HepG2 (cell line): ENCODE measurements around the gene DNAJB2. TPM values are rescaled to one million over a fixed set of nuclear protein-coding genes. Genes with fewer than 3 reads are reported as not detected.

Experiments
- ARID2 ChIP-seq: sonication (generic); formaldehyde crosslinking; IDR thresholded peaks from 2 replicates; pipeline ENCODE4 v1.8.1; 2022; ENCODE audit warnings: mild to moderate bottlenecking, missing genetic modification reagents, borderline replicate concordance
- DNMT3B ChIP-seq: conservative IDR thresholded peaks from 2 replicates; pipeline ENCODE4 v1.6.1; 2016; ENCODE audit warnings: missing biosample characterization, control low read depth
- ERF ChIP-seq: IDR thresholded peaks from 2 replicates; pipeline ENCODE4 v1.6.1; 2018; ENCODE audit warnings: missing biosample characterization, missing genetic modification reagents
- MAF1 ChIP-seq: sonication (generic); formaldehyde crosslinking; IDR thresholded peaks from 2 replicates; pipeline ENCODE4 v1.5.0; 2020; ENCODE audit warnings: missing genetic modification reagents, borderline replicate concordance
- TAF15 ChIP-seq: fragments of 200-400 bp; formaldehyde crosslinking; IDR thresholded peaks from one replicate; pipeline ENCODE4 v1.6.1; 2018; ENCODE audit warnings: mild to moderate bottlenecking, low read depth, low read length; ENCODE audit not compliant: poor library complexity, severe bottlenecking
- TGIF2 ChIP-seq: IDR thresholded peaks from 2 replicates; pipeline ENCODE4 v1.6.1; 2016; ENCODE audit warnings: control low read depth, missing compliant biosample characterization
- YEATS4 ChIP-seq: sonication (generic); formaldehyde crosslinking; IDR thresholded peaks from 2 replicates; pipeline ENCODE4 v1.4.0; 2020; ENCODE audit warnings: missing genetic modification reagents, borderline replicate concordance
- ZC3H4 ChIP-seq: sonication (generic); formaldehyde crosslinking; IDR thresholded peaks from 2 replicates; pipeline ENCODE4 v1.4.0; 2020; ENCODE audit warnings: missing genetic modification reagents, borderline replicate concordance
- ZFP36L1 ChIP-seq: sonication (generic); formaldehyde crosslinking; IDR thresholded peaks from 2 replicates; pipeline ENCODE4 v1.8.0; 2022; ENCODE audit warnings: mild to moderate bottlenecking, missing genetic modification reagents, moderate library complexity
- ZNF550 ChIP-seq: sonication (generic); formaldehyde crosslinking; IDR thresholded peaks from 2 replicates; pipeline ENCODE4 v1.4.0; 2020; ENCODE audit warnings: mild to moderate bottlenecking, missing genetic modification reagents, borderline replicate concordance
- ZNF563 ChIP-seq: sonication (generic); formaldehyde crosslinking; IDR thresholded peaks from 2 replicates; pipeline ENCODE4 v1.8.0; 2022; ENCODE audit warnings: mild to moderate bottlenecking, moderate library complexity, missing genetic modification reagents
- polyA plus RNA-seq, 8 experiments: library from polyadenylated mRNA; depleted of rRNA in 3 of 8; stranded (reverse) in 7 of 8; unstranded in 1 of 8; fragments of >200 nt; fragmentation: Illumina TruSeq in 4 of 8; extraction: Trizol in 4 of 8; gene quantifications; 2 replicates each; pipeline versions ENCODE4 v1.2.1 to v1.2.3, GENCODE V29; 2011 to 2016; ENCODE audit warnings: low read depth in 4 of 8, missing spikeins in 1 of 8, mixed read lengths in 1 of 8; ENCODE audit not compliant: insufficient read depth in 1 of 8
- total RNA-seq, 5 experiments: library from RNA; depleted of rRNA; stranded (reverse); fragments of >200 nt; fragmentation: Illumina TruSeq; extraction: Trizol; gene quantifications; 2 replicates each; pipeline ENCODE4 v1.2.3, GENCODE V29; 2016; ENCODE audit warnings: low read depth in 1 of 5
- TF ChIP-seq, protein P1 (sequence below): sonication (generic); formaldehyde crosslinking; IDR thresholded peaks from 2 replicates; pipeline ENCODE4 v1.4.0; 2020; ENCODE audit warnings: missing genetic modification reagents
- TF ChIP-seq, protein P2 (sequence below): sonication (generic); formaldehyde crosslinking; conservative IDR thresholded peaks from 2 replicates; pipeline ENCODE4 v1.5.0; 2020; ENCODE audit warnings: missing genetic modification reagents
- TF ChIP-seq, protein P3 (sequence below): sonication (generic); formaldehyde crosslinking; IDR thresholded peaks from 2 replicates; pipeline ENCODE4 v1.4.0; 2020; ENCODE audit warnings: mild to moderate bottlenecking, low read depth, missing genetic modification reagents
- TF ChIP-seq, protein P4 (sequence below): sonication (generic); formaldehyde crosslinking; IDR thresholded peaks from 2 replicates; pipeline ENCODE4 v1.5.0; 2020; ENCODE audit warnings: missing genetic modification reagents

The DNAJB2 gene
- total and polyA plus RNA-seq, 2 of the 13 experiments (the other 11 are each of a cell fraction or from before 2014, with no cell fraction given), result 21.3 to 31.1 TPM

DNA sequence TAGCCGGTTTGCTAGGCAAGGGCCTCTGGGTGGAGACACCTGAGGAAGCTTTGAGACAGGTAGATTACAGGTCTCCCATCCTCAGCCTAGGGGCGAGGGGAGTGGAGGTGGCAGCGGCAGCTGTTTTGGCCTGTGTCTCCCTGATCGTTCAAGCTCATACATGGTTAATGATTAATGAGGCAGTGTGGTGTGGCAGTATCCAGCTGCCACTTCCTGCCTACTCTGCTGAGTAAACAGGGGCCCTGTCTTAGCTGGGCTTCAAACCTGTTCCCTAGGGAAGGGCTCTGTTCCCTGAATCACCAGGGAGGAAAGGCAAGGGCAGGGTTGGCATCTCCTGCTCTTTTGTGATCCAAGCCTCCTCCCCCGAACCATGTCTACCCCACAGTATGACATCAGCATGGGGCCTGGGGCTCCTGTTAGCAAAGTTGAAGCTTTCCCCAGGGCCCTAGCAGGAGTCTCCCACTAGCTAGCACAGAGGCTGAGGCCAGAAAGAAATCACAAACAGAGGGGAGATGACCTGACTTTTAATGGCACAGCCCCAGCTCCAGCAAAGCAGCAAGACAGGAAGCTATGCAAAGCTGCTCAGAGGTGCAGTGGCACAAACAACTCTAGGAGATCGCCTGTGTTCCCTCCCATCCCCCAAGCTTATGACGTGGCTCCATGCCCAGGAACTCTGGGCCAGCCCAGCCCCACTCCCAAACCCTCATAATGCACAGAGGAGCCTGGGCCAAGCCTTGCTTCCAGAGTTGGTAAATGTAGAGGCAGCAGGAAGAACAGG, 29.8 kb upstream of the DNAJB2 start (continued):
- TF ChIP-seq, protein P1, sequence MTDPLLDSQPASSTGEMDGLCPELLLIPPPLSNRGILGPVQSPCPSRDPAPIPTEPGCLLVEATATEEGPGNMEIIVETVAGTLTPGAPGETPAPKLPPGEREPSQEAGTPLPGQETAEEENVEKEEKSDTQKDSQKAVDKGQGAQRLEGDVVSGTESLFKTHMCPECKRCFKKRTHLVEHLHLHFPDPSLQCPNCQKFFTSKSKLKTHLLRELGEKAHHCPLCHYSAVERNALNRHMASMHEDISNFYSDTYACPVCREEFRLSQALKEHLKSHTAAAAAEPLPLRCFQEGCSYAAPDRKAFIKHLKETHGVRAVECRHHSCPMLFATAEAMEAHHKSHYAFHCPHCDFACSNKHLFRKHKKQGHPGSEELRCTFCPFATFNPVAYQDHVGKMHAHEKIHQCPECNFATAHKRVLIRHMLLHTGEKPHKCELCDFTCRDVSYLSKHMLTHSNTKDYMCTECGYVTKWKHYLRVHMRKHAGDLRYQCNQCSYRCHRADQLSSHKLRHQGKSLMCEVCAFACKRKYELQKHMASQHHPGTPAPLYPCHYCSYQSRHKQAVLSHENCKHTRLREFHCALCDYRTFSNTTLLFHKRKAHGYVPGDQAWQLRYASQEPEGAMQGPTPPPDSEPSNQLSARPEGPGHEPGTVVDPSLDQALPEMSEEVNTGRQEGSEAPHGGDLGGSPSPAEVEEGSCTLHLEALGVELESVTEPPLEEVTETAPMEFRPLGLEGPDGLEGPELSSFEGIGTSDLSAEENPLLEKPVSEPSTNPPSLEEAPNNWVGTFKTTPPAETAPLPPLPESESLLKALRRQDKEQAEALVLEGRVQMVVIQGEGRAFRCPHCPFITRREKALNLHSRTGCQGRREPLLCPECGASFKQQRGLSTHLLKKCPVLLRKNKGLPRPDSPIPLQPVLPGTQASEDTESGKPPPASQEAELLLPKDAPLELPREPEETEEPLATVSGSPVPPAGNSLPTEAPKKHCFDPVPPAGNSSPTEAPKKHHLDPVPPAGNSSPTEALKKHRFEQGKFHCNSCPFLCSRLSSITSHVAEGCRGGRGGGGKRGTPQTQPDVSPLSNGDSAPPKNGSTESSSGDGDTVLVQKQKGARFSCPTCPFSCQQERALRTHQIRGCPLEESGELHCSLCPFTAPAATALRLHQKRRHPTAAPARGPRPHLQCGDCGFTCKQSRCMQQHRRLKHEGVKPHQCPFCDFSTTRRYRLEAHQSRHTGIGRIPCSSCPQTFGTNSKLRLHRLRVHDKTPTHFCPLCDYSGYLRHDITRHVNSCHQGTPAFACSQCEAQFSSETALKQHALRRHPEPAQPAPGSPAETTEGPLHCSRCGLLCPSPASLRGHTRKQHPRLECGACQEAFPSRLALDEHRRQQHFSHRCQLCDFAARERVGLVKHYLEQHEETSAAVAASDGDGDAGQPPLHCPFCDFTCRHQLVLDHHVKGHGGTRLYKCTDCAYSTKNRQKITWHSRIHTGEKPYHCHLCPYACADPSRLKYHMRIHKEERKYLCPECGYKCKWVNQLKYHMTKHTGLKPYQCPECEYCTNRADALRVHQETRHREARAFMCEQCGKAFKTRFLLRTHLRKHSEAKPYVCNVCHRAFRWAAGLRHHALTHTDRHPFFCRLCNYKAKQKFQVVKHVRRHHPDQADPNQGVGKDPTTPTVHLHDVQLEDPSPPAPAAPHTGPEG (CRISPR knock-in tag), result no peak
- TF ChIP-seq DNMT3B (CRISPR knock-in tag) (no peak), ZNF563 (CRISPR knock-in tag) (no peak; the same call in 1 of the 2 replicates), ARID2 (CRISPR knock-in tag) (peak; percentile 97), ZC3H4 (CRISPR knock-in tag) (no peak; the same call in none of the 2 replicates), TAF15 (no peak), TGIF2 (CRISPR knock-in tag) (peak; percentile 61; the same call in 1 of the 2 replicates), ZNF550 (CRISPR knock-in tag) (0 out of 2 replicates have a peak, but pooled peaks have one; percentile 55), ERF (peak; percentile 95), MAF1 (CRISPR knock-in tag) (no peak), YEATS4 (CRISPR knock-in tag) (peak; percentile 76; the same call in 1 of the 2 replicates), ZFP36L1 (CRISPR knock-in tag) (peak; percentile 83; the same call in 1 of the 2 replicates)
- TF ChIP-seq, protein P2, sequence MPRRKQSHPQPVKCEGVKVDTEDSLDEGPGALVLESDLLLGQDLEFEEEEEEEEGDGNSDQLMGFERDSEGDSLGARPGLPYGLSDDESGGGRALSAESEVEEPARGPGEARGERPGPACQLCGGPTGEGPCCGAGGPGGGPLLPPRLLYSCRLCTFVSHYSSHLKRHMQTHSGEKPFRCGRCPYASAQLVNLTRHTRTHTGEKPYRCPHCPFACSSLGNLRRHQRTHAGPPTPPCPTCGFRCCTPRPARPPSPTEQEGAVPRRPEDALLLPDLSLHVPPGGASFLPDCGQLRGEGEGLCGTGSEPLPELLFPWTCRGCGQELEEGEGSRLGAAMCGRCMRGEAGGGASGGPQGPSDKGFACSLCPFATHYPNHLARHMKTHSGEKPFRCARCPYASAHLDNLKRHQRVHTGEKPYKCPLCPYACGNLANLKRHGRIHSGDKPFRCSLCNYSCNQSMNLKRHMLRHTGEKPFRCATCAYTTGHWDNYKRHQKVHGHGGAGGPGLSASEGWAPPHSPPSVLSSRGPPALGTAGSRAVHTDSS (CRISPR knock-in tag), result no peak
- TF ChIP-seq, protein P3, sequence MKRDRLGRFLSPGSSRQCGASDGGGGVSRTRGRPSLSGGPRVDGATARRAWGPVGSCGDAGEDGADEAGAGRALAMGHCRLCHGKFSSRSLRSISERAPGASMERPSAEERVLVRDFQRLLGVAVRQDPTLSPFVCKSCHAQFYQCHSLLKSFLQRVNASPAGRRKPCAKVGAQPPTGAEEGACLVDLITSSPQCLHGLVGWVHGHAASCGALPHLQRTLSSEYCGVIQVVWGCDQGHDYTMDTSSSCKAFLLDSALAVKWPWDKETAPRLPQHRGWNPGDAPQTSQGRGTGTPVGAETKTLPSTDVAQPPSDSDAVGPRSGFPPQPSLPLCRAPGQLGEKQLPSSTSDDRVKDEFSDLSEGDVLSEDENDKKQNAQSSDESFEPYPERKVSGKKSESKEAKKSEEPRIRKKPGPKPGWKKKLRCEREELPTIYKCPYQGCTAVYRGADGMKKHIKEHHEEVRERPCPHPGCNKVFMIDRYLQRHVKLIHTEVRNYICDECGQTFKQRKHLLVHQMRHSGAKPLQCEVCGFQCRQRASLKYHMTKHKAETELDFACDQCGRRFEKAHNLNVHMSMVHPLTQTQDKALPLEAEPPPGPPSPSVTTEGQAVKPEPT (CRISPR knock-in tag), result peak; percentile 37; the same call in 1 of the 2 replicates
- TF ChIP-seq, protein P4, sequence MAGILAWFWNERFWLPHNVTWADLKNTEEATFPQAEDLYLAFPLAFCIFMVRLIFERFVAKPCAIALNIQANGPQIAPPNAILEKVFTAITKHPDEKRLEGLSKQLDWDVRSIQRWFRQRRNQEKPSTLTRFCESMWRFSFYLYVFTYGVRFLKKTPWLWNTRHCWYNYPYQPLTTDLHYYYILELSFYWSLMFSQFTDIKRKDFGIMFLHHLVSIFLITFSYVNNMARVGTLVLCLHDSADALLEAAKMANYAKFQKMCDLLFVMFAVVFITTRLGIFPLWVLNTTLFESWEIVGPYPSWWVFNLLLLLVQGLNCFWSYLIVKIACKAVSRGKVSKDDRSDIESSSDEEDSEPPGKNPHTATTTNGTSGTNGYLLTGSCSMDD (CRISPR knock-in tag), result no peak
